Measurements from ENCODE around the gene SH2B3.

The SH2B3 gene

GRCh38 chr12:111379942-111380554 is 25.7 kb upstream of the SH2B3 start:
- Histone ChIP-seq H3K9me2 (replicated peaks; ENCODE audit: insufficient read depth, low read length) (no peaks in the 10 kb centered on the region), H3K9me3 (ENCODE audit: insufficient read depth, low read length) (no peaks in the 10 kb centered on the region), H3K79me2 (ENCODE audit: insufficient read depth, low read length) (no peaks in the 10 kb centered on the region), H3F3A (ENCODE audit: insufficient read depth) (no peaks in the 10 kb centered on the region), H3K27ac (ENCODE audit: low read depth, low read length) (no peak overlapping the region), H3K4me2 (ENCODE audit: low read depth, low read length, poor library complexity, severe bottlenecking) (no peak overlapping the region), H2AFZ (ENCODE audit: low read depth, low read length, severe bottlenecking) (no peak overlapping the region), H3K36me3 (ENCODE audit: low read length) (no peaks in the 10 kb centered on the region), H3K9ac (ENCODE audit: low read length) (no peak overlapping the region), H3K27me3 (ENCODE audit: low read length) (no peaks in the 10 kb centered on the region), H3K4me3 (ENCODE audit: insufficient read depth, low read length, poor library complexity, severe bottlenecking) (no peak overlapping the region), H4K20me1 (ENCODE audit: low read depth, low read length) (no peaks in the 10 kb centered on the region)
- TF ChIP-seq CTCF (IDR thresholded peaks at IDR 0.05; ENCODE audit: insufficient read depth, low read length, poor library complexity, severe bottlenecking) (no peak), EZH2phosphoT487 (conservative IDR thresholded peaks at IDR 0.05; ENCODE audit: low read length) (no peak)

GRCh38 chr12:111384596-111384995 is 21.1 kb upstream of the SH2B3 start:
- Histone ChIP-seq H4K20me1 (ENCODE audit: low read depth, low read length) (no peaks in the 10 kb centered on the region), H3K9ac (ENCODE audit: low read length) (no peak overlapping the region), H3K27me3 (ENCODE audit: low read length) (no peaks in the 10 kb centered on the region), H3K27ac (ENCODE audit: low read depth, low read length) (no peak overlapping the region), H3K9me2 (replicated peaks; ENCODE audit: insufficient read depth, low read length) (no peaks in the 10 kb centered on the region), H3K4me3 (ENCODE audit: insufficient read depth, low read length, poor library complexity, severe bottlenecking) (no peak overlapping the region), H2AFZ (ENCODE audit: low read depth, low read length, severe bottlenecking) (no peak overlapping the region), H3K9me3 (ENCODE audit: insufficient read depth, low read length) (no peaks in the 10 kb centered on the region), H3F3A (ENCODE audit: insufficient read depth) (no peaks in the 10 kb centered on the region), H3K79me2 (ENCODE audit: insufficient read depth, low read length) (no peaks in the 10 kb centered on the region), H3K4me2 (ENCODE audit: low read depth, low read length, poor library complexity, severe bottlenecking) (no peak overlapping the region), H3K36me3 (ENCODE audit: low read length) (no peaks in the 10 kb centered on the region)
- no peak for TF ChIP-seq CTCF (IDR thresholded peaks at IDR 0.05; ENCODE audit: insufficient read depth, low read length, poor library complexity, severe bottlenecking)
- no peak for TF ChIP-seq EZH2phosphoT487 (conservative IDR thresholded peaks at IDR 0.05; ENCODE audit: low read length)

GRCh38 chr12:111386885-111387284 is 18.8 kb upstream of the SH2B3 start:
- Histone ChIP-seq H3K27me3 (ENCODE audit: low read length) (no peaks in the 10 kb centered on the region), H4K20me1 (ENCODE audit: low read depth, low read length) (no peaks in the 10 kb centered on the region), H2AFZ (ENCODE audit: low read depth, low read length, severe bottlenecking) (no peak overlapping the region), H3K27ac (ENCODE audit: low read depth, low read length) (no peak overlapping the region), H3K9me3 (ENCODE audit: insufficient read depth, low read length) (no peaks in the 10 kb centered on the region), H3K36me3 (ENCODE audit: low read length) (no peaks in the 10 kb centered on the region), H3K79me2 (ENCODE audit: insufficient read depth, low read length) (no peaks in the 10 kb centered on the region), H3K4me2 (ENCODE audit: low read depth, low read length, poor library complexity, severe bottlenecking) (no peak overlapping the region), H3K9me2 (replicated peaks; ENCODE audit: insufficient read depth, low read length) (no peaks in the 10 kb centered on the region), H3K9ac (ENCODE audit: low read length) (no peak overlapping the region), H3F3A (ENCODE audit: insufficient read depth) (no peaks in the 10 kb centered on the region), H3K4me3 (ENCODE audit: insufficient read depth, low read length, poor library complexity, severe bottlenecking) (no peak overlapping the region)
- TF ChIP-seq EZH2phosphoT487 (conservative IDR thresholded peaks at IDR 0.05; ENCODE audit: low read length) (no peak), CTCF (IDR thresholded peaks at IDR 0.05; ENCODE audit: insufficient read depth, low read length, poor library complexity, severe bottlenecking) (no peak)

All from SU-DHL-6 (cell line).